ENCODE measurements around the gene FKBP10.
"Not testable (repeated sequence)": the region's sequence is repeated elsewhere in the genome, so short reads cannot be mapped to it uniquely, and the experiment has no call there.

FKBP10 gene

GRCh38 chr17:41810659-41811548 is 1.9 kb upstream of the FKBP10 start:
- DNase-seq (ENCODE audit: low read depth in 2 of 2) = no peak

- peak; percentile 43 to 60 for DNase-seq (ENCODE audit: low read depth in 2 of 2)
These were observed 1.0 kb upstream of the FKBP10 start, which contains the start of gene P3H4 for GRCh38 chr17:41811549-41812380. TSS of gene P3H4 (minus strand) at chr17:41811949. CDS start at chr17:41811915, 34 bp downstream.

DNA sequence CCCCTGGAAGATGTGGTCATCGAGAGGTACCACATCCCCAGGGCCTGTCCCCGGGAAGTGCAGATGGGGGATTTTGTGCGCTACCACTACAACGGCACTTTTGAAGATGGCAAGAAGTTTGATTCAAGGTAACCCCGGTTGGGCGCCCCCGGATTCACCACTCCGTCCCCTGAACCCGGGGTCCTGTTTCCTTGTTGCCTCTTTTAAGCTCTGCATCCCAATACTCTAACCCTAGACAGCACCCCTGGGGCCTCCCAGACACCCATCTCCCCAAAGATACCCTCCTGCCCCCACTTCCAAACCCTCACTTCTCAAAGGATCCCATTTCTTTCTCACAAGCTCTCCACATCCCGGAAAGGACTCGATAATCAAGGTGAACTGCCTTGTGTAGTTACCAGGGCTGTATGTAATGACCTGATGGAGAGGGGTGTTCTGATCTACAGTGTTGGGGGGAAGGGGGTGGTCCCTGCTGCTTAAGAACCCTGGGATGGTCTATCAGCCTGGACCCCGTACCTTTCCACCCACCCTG is 412 bp downstream of the FKBP10 start:
- DNase-seq (ENCODE audit: low read depth in 2 of 2) = no peak

- DNase-seq (ENCODE audit: low read depth in 2 of 2) = no peak
These were observed 908 bp downstream of the FKBP10 start for GRCh38 chr17:41813699-41814124.

DNA sequence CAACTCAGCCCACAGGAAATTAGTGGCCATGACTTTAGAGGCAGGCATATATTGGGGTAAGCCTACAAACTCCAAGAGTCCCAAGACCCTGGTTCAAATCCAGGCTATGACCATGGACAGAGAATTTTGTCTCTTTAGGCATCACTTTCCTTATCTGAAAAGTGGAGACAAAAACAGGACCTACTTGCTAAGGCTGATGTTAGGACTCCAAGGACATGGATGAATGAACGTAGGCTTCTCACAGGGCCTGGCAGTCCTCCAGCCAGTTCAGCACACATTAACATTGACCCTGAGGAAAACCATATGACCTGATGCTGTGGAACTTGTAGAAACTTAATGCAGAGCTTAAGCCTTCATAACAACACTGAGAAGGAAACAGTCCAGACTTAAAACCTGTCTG is 1.4 kb downstream of the FKBP10 start:
- DNase-seq (ENCODE audit: low read depth in 2 of 2) = no peak

- no peak for DNase-seq (ENCODE audit: low read depth in 2 of 2)
These were observed 4.0 kb downstream of the FKBP10 start for GRCh38 chr17:41816637-41817320.

- no peak for DNase-seq (ENCODE audit: low read depth in 2 of 2)
These were observed 5.2 kb downstream of the FKBP10 start for GRCh38 chr17:41818024-41818423.

DNA sequence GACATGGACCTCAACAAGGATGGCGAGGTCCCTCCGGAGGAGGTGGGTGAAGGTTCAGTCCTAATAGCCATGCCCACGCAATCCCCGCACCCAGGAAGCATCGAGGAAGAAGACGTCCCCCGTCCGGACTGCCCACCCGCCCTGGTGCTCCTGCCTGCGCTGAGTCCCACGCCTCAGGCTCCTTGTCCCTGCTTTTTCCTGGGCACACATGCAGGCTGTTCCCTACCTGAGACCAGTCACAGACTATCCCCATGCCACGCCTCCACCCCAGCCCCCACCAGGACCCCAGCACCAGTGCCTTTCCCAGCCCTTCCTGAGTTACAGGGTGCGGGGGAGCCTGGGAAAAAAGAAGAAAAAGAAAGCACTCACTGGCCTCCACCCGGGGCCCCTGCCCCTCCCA is 9.0 kb downstream of the FKBP10 start:
- no peak for DNase-seq (ENCODE audit: low read depth in 2 of 2)

DNA sequence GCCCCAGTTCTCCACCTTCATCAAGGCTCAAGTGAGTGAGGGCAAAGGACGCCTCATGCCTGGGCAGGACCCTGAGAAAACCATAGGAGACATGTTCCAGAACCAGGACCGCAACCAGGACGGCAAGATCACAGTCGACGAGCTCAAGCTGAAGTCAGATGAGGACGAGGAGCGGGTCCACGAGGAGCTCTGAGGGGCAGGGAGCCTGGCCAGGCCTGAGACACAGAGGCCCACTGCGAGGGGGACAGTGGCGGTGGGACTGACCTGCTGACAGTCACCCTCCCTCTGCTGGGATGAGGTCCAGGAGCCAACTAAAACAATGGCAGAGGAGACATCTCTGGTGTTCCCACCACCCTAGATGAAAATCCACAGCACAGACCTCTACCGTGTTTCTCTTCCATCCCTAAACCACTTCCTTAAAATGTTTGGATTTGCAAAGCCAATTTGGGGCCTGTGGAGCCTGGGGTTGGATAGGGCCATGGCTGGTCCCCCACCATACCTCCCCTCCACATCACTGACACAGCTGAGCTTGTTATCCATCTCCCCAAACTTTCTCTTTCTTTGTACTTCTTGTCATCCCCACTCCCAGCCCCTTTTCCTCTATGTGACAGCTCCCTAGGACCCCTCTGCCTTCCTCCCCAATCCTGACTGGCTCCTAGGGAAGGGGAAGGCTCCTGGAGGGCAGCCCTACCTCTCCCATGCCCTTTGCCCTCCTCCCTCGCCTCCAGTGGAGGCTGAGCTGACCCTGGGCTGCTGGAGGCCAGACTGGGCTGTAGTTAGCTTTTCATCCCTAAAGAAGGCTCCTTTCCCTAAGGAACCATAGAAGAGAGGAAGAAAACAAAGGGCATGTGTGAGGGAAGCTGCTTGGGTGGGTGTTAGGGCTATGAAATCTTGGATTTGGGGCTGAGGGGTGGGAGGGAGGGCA is 9.7 kb downstream of the FKBP10 start:
- DNase-seq (ENCODE audit: low read depth in 2 of 2) = no peak

DNA sequence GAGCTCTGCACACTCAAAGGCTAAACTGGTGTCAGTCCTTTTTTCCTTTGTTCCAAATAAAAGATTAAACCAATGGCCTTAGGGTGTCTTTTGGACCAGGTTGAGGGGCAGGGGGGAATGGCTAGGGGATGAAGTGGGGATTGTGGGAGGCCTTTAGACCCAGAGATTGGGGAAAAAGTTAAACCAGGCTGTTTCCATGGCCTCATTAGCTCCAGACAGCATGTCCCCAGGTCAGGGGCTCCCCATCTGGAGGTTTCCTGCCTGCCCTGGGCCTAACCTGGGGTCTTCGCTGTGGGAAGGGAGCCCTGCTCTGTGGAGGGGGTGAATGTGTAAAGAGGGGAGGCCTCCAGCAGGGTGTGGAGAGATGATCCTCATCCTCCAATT is 10.3 kb downstream of the FKBP10 start:
- DNase-seq (ENCODE audit: low read depth in 2 of 2) = no peak

DNA sequence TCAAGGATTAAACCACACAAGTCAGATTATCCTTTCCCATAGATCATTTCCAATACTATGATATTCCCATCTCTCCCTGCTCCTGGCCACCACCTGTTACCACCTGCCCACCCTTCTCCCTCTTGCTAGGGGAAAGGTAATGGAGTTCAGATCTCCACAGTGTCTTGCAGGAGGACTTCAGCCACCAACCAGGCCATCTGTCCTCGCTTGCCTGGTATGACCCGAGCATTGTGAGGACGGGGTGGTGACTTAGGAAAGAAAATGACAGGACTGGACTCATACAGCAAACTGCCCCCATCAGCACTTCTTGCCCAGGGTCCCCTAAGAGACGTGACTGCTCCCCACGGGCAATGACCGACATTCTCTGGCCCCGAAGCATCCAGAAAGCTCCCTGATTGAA is 10.8 kb downstream of the FKBP10 start:
- no peak for DNase-seq (ENCODE audit: low read depth in 2 of 2)

GRCh38 chr17:41824086-41824485 is 11.3 kb downstream of the FKBP10 start:
- no peak for DNase-seq (ENCODE audit: low read depth in 2 of 2)

DNA sequence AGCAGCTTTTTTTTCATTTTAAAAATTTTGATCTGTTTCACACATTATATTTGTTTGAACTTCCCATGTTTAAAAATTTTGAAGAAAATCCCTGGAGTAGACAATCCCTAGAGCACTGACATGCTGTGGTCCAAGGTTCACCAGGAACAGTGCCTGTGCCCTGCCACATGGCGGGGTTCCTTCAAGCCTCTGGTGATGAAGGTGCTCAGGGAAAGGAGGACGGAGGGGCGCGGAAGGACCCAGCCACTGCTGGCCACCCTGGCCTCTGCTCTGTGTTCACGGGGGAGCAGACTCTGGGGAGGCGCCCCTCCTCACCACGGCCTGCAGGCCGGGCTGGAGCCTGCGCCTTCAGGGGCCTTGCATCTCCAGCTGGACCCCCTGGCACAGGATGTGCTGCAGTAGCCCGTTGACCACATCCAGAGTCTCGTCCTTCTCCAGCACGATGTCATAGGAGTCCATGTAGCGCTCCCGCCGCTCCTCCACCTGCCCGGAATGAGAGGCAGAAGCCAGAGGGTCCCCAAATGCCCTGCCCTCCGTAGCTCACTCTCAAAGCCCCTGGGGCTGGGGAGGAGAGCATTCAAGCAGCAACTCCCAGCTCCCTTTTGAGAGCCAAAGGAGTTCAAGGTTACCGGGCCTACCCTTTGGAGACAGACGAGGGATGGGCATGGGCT is 12.5 kb downstream of the FKBP10 start:
- DNase-seq (ENCODE audit: low read depth in 2 of 2) = no peak

DNA sequence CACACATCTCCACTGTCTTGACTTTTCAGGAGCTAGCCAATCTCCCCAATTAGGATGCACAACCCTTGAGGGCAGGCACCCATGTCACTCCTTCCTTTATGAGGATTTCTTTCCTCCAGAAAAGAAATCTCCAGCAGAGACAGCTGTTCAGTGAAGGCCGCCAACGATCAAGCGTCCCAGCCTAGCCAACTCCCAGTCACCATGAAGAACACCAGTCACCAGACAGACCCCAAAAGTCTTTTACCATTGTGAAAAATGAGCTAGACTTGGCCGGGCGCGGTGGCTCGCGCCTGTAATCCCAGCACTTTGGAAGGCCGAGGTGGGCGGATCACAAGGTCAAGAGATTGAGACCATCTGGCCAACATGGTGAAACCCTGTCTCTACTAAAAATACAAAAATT is 17.2 kb downstream of the FKBP10 start:
- DNase-seq (ENCODE audit: low read depth in 2 of 2) = not testable (repeated sequence)

DNA sequence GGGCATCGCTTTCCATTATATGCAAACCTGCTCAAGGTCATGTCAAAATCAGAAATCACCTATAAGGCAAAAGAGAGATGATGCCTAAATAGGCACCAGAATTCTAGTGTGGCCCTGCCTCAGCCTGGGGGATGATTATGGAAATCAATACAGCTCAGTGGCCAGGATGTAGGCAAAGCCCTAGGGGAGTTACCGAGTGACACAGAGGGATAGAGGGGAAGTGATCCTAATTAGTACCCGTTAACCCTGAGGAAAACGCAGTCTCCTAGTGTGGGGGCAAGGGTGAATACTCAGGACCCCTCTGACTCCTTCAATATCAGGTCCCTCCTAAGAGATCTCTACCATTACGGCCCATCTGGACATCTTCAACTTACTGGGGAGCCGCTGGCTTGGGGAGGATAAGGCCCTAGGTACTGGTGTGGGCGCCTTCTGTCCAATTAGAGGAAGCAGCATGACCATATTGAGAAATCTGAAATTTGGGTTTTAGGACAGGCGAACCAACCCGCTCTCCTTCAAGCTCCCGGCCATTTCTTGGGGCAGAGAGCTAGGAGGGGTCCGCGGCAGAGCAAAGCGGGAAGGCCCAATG is 22.5 kb downstream of the FKBP10 start:
- DNase-seq (ENCODE audit: low read depth in 2 of 2) = no peak

DNA sequence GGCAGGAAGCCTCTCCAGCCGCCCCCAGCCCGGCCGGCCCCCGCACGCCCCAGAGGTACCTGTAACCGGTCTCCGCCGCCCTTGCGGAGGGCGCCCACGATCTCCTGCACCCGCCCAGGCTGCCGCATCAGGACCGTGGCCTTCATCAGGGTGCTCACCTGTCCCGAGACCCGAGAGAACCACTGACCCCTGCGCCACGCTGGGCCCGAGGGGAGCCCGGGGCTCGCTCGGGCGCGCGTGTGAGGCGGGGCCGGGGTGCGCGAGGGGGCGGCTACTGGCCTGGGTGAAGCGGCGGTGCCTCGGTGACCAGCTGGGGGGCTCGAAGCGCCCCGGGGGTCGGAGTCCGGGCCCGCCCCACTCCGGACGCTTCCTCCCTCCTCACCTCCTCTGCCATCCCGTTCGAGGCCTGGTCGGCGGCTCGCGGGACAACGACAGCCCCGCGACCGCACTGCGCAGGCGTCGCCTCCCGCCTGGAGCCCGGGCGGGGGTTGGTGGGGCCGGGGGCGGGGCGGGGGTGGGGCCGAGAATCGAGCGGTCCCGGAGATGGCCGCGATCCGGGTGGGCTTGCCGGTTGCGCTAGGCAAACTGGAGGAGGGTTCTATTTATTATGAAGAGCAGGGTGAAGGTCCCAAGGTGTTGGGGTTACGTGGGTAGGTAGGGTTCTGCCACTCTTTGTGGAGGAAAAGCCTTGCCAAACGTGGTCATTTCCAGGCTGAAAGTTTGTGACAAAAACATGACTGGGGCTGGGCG is 23.2 kb downstream of the FKBP10 start, which contains the start of gene NT5C3B:
Gene NT5C3B (minus strand): TSS at position 433 of the 750 bp plus-strand sequence. CDS start 39 bp downstream, at position 394.
- DNase-seq (ENCODE audit: low read depth in 2 of 2) = peak; percentile 41 to 42

GRCh38 chr17:41836550-41837196 is 23.9 kb downstream of the FKBP10 start:
- DNase-seq (ENCODE audit: low read depth in 2 of 2) = no peak

DNA sequence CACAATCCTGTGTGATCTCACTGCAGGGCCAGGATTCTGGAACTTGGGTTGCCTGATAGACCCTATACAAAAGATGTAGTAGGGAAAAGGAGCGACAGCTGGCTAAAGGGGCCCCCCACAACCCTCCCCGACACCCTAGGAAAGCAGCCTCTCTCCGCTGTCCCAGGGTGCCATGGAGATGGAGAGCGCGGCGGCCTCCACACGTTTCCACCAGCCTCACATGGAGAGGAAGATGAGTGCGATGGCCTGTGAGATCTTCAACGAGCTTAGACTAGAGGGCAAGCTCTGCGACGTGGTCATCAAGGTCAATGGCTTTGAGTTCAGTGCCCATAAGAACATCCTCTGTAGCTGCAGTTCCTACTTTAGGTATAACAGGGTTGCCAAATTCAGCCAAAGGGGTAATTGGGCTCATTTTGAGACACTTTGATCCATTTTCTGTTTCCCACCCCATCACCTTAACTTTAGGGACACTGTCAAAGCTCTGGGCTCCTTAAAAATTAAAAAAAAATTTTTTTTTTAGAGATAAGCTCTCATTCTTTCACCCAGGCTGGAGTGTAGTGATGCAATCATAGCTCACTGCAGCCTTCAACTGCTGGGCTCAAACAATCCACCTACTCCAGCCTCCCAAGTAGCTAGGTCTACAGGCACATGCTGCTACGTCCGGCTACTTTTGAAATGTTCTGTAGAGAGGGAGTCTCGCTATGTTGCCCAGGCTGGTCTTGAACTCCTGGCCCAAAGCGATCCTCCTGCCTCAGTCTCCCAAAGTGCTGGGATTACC is 25.1 kb downstream of the FKBP10 start, which contains the start of gene KLHL10:
Gene KLHL10 (plus strand): TSS at position 65 of the 778 bp plus-strand sequence. CDS start 108 bp downstream, at position 173.
- no peak for DNase-seq (ENCODE audit: low read depth in 2 of 2)
